H1 (cell line): ENCODE data around the gene ANKS1B. TPM values are rescaled to one million over a fixed set of nuclear protein-coding genes. Genes with fewer than 3 reads are reported as not detected.

ENCODE experiments used
- CTCF ChIA-PET: fragments of 300-600 bp; sonication (Branson Sonifier 250); formaldehyde crosslinking; loops from one replicate; lab custom pipeline; 2021; ENCODE audit not compliant: partially characterized antibody; lab: Charles Lee
- POLR2A ChIA-PET: fragments of 300-600 bp; sonication (Branson Sonifier 250); formaldehyde crosslinking; loops from one replicate; lab custom pipeline; 2021; ENCODE audit warnings: inconsistent platforms; ENCODE audit not compliant: partially characterized antibody; lab: Charles Lee
- DNase-seq, 2 experiments: peaks; one replicate each; pipeline versions ENCODE4 v3.0.0 to v3.0.0-alpha.2; 2010 to 2022; ENCODE audit warnings: low spot score in 2 of 2, low read depth in 1 of 2, mixed read lengths in 1 of 2
- FAIRE-seq: peaks from 2 replicates; lab custom pipeline; 2011; peaks lifted over from hg19 to GRCh38; lab: Jason Lieb, UNC
- H2AFZ ChIP-seq: 2 replicates; pipeline ENCODE4 v1.8.1; 2012; ENCODE audit warnings: low read length, inconsistent platforms
- H2AK5ac ChIP-seq: 2 replicates; pipeline ENCODE4 v1.6.1; 2013; ENCODE audit warnings: low read depth, low read length
- H2BK120ac ChIP-seq: replicated peaks from 2 replicates; pipeline ENCODE3; 2013; ENCODE audit warnings: low read depth, low read length, inconsistent platforms
- H2BK12ac ChIP-seq: 2 replicates; pipeline ENCODE4 v1.6.1; 2013; ENCODE audit warnings: low read depth, low read length
- H2BK15ac ChIP-seq: 2 replicates; pipeline ENCODE4 v1.6.1; 2013; ENCODE audit warnings: low read length
- H2BK20ac ChIP-seq: 2 replicates; pipeline ENCODE4 v1.6.1; 2013; ENCODE audit warnings: low read length
- H2BK5ac ChIP-seq: 2 replicates; pipeline ENCODE4 v1.6.1; 2013; ENCODE audit warnings: low read depth, low read length
- H3K14ac ChIP-seq: 2 replicates; pipeline ENCODE4 v1.6.1; 2013; ENCODE audit warnings: inconsistent platforms; ENCODE audit not compliant: insufficient read length
- H3K18ac ChIP-seq: 2 replicates; pipeline ENCODE4 v1.6.1; 2013; ENCODE audit warnings: low read length; ENCODE audit errors: extremely low read depth
- H3K23ac ChIP-seq: 2 replicates; pipeline ENCODE4 v1.6.1; 2013; ENCODE audit warnings: inconsistent platforms; ENCODE audit not compliant: insufficient read length
- H3K23me2 ChIP-seq: 2 replicates; pipeline ENCODE4 v1.6.1; 2013; ENCODE audit warnings: low read depth, low read length
- H3K27ac ChIP-seq: 2 replicates; pipeline ENCODE4 v1.6.1; 2011; ENCODE audit warnings: low read depth, low read length, inconsistent platforms
- H3K27me3 ChIP-seq, 4 experiments: replicated peaks in 1 of 4; 1 replicate in 1 of 4; 2 replicates in 3 of 4; pipeline versions ENCODE4 v1.6.1 to v1.8.1; 2011 to 2013; ENCODE audit warnings: low read length in 3 of 4, mild to moderate bottlenecking in 3 of 4, inconsistent platforms in 2 of 4, mixed read lengths in 2 of 4, moderate library complexity in 1 of 4; ENCODE audit not compliant: control insufficient read depth in 3 of 4, insufficient read depth in 3 of 4; ENCODE audit errors: extremely low read depth in 1 of 4
- H3K36me3 ChIP-seq, 4 experiments: 2 replicates each; pipeline versions ENCODE4 v1.6.1 to v1.8.1; 2011 to 2013; ENCODE audit warnings: mild to moderate bottlenecking in 4 of 4, low read length in 3 of 4, moderate library complexity in 2 of 4, control low read depth in 1 of 4, inconsistent platforms in 1 of 4; ENCODE audit not compliant: insufficient read depth in 4 of 4, control insufficient read depth in 2 of 4
- H3K4ac ChIP-seq: replicated peaks from 2 replicates; pipeline ENCODE3; 2013; ENCODE audit warnings: low read length, low read depth, mixed read lengths, inconsistent platforms; ENCODE audit not compliant: insufficient read length
- H3K4me1 ChIP-seq, 4 experiments: replicated peaks in 1 of 4; 1 replicate in 1 of 4; 2 replicates in 3 of 4; pipeline versions ENCODE4 v1.6.1 to v1.8.1; 2011 to 2013; ENCODE audit warnings: low read length in 3 of 4, inconsistent platforms in 2 of 4, mixed read lengths in 1 of 4; ENCODE audit not compliant: insufficient read depth in 4 of 4, control insufficient read depth in 3 of 4
- H3K4me2 ChIP-seq, 2 experiments: 2 replicates each; pipeline versions ENCODE4 v1.6.1 to v1.8.1; 2011 to 2013; ENCODE audit warnings: low read depth in 2 of 2, low read length in 2 of 2, control low read depth in 1 of 2, inconsistent platforms in 1 of 2, mild to moderate bottlenecking in 1 of 2; ENCODE audit not compliant: insufficient read depth in 1 of 2
- H3K4me3 ChIP-seq, 4 experiments: fragments of 200-600, 300-600 bp in 1 of 4; sonication (generic), shearing (Covaris generic), sonication (Bioruptor Twin) in 1 of 4; 2 replicates each; pipeline versions ENCODE4 v1.5.1 to v1.8.1; 2011 to 2016; ENCODE audit warnings: low read length in 4 of 4, low read depth in 3 of 4, control low read depth in 2 of 4, inconsistent platforms in 2 of 4, mild to moderate bottlenecking in 2 of 4, mixed read lengths in 1 of 4, moderate library complexity in 1 of 4; ENCODE audit not compliant: insufficient read depth in 2 of 4; ENCODE audit errors: extremely low read depth in 1 of 4
- H3K56ac ChIP-seq: replicated peaks from 2 replicates; pipeline ENCODE3; 2013; ENCODE audit warnings: low read depth, mild to moderate bottlenecking, mixed read lengths, low read length, inconsistent platforms; ENCODE audit not compliant: insufficient read length
- H3K79me1 ChIP-seq: 2 replicates; pipeline ENCODE4 v1.6.1; 2013; ENCODE audit warnings: low read depth, low read length, control low read depth
- H3K79me2 ChIP-seq, 2 experiments: 2 replicates each; pipeline versions ENCODE4 v1.6.1 to v1.8.1; 2012 to 2013; ENCODE audit warnings: low read length in 2 of 2, mild to moderate bottlenecking in 2 of 2, inconsistent platforms in 1 of 2; ENCODE audit not compliant: insufficient read depth in 2 of 2, control insufficient read depth in 1 of 2
- H3K9ac ChIP-seq, 4 experiments: replicated peaks in 1 of 4; 1 replicate in 1 of 4; 2 replicates in 3 of 4; pipeline versions ENCODE4 v1.6.1 to v1.8.1; 2011 to 2013; ENCODE audit warnings: low read depth in 3 of 4, low read length in 3 of 4, control low read depth in 2 of 4, mild to moderate bottlenecking in 2 of 4, moderate library complexity in 2 of 4, inconsistent platforms in 1 of 4; ENCODE audit errors: extremely low read depth in 1 of 4
- H3K9me3 ChIP-seq, 2 experiments: 2 replicates each; pipeline versions ENCODE4 v1.6.1 to v1.8.1; 2012 to 2013; ENCODE audit warnings: mild to moderate bottlenecking in 2 of 2, moderate library complexity in 2 of 2, control low read depth in 1 of 2, inconsistent platforms in 1 of 2, low read depth in 1 of 2, low read length in 1 of 2, mixed read lengths in 1 of 2; ENCODE audit not compliant: insufficient read depth in 2 of 2
- H4K20me1 ChIP-seq, 2 experiments: replicated peaks in 1 of 2; 2 replicates each; pipeline versions ENCODE3 to v1.8.1; 2011 to 2013; ENCODE audit warnings: inconsistent platforms in 2 of 2, low read length in 2 of 2, mild to moderate bottlenecking in 1 of 2; ENCODE audit not compliant: insufficient read depth in 2 of 2, control insufficient read depth in 1 of 2
- H4K5ac ChIP-seq: 2 replicates; pipeline ENCODE4 v1.6.1; 2013; ENCODE audit warnings: low read length, low read depth, mixed read lengths, inconsistent platforms; ENCODE audit not compliant: insufficient read length
- H4K8ac ChIP-seq: 2 replicates; pipeline ENCODE4 v1.8.0; 2013; ENCODE audit warnings: mild to moderate bottlenecking, moderate library complexity, low read length, inconsistent platforms; ENCODE audit not compliant: insufficient read depth; ENCODE audit errors: extremely low read depth
- H4K91ac ChIP-seq: replicated peaks from 2 replicates; pipeline ENCODE3; 2013; ENCODE audit warnings: low read length, mixed read lengths, inconsistent platforms; ENCODE audit not compliant: insufficient read length
- ASH2L ChIP-seq: fragments of 200-600, 300-600 bp; sonication (generic); IDR thresholded peaks from one replicate; pipeline ENCODE4 v1.7.1; 2017; ENCODE audit warnings: low read length
- CEBPB ChIP-seq: IDR thresholded peaks from 2 replicates; pipeline ENCODE4 v1.6.1; 2012; ENCODE audit warnings: low read depth, low read length
- CTCF ChIP-seq, 3 experiments: IDR thresholded peaks; 1 replicate in 2 of 3; 2 replicates in 1 of 3; pipeline versions ENCODE4 v1.5.1 to v1.6.1; 2011; ENCODE audit warnings: low read length in 3 of 3, mild to moderate bottlenecking in 3 of 3, inconsistent platforms in 2 of 3, low read depth in 1 of 3, moderate library complexity in 1 of 3; ENCODE audit not compliant: insufficient read depth in 1 of 3; ENCODE audit errors: control extremely low read depth in 1 of 3
- EP300 ChIP-seq, 2 experiments: IDR thresholded peaks; 1 replicate in 1 of 2; 2 replicates in 1 of 2; pipeline ENCODE4 v1.6.1; 2011 to 2012; ENCODE audit warnings: low read depth in 2 of 2, low read length in 2 of 2, mild to moderate bottlenecking in 2 of 2, borderline replicate concordance in 1 of 2, inconsistent platforms in 1 of 2, moderate library complexity in 1 of 2
- GTF2F1 ChIP-seq: IDR thresholded peaks from 2 replicates; pipeline ENCODE4 v1.6.1; 2012; ENCODE audit warnings: low read depth, low read length, improper control_type of control experiment, borderline replicate concordance
- JUN ChIP-seq: IDR thresholded peaks from 2 replicates; pipeline ENCODE4 v1.6.1; 2011; ENCODE audit warnings: low read depth, mild to moderate bottlenecking, improper control_type of control experiment, low read length
- POLR2A ChIP-seq, 2 experiments: IDR thresholded peaks; 1 replicate in 1 of 2; 2 replicates in 1 of 2; pipeline ENCODE4 v1.6.1; 2011; ENCODE audit warnings: low read depth in 2 of 2, low read length in 2 of 2, mild to moderate bottlenecking in 2 of 2; ENCODE audit errors: control extremely low read depth in 1 of 2
- RNF2 ChIP-seq: fragments of 200-900, 300-1000 bp; sonication (generic); IDR thresholded peaks from 2 replicates; pipeline ENCODE4 v1.7.1; 2016; ENCODE audit warnings: borderline replicate concordance, low read depth, mild to moderate bottlenecking, antibody characterized with exemption, low read length; ENCODE audit not compliant: poor library complexity, severe bottlenecking; ENCODE audit errors: missing control alignments
- TAF1 ChIP-seq: IDR thresholded peaks from 2 replicates; pipeline ENCODE4 v1.6.1; 2011; ENCODE audit warnings: mild to moderate bottlenecking, low read depth, low read length
- WGBS, 2 experiments: shearing (Covaris generic) in 1 of 2; methylation state at CpG; one replicate each; pipeline versions ENCODE4 v1.1.6 to v1.1.7; 2013 to 2015; ENCODE audit warnings: low lambda C conversion rate in 2 of 2, mixed read lengths in 2 of 2, inconsistent platforms in 1 of 2, low coverage in 1 of 2, missing lambda C conversion rate in 1 of 2; ENCODE audit not compliant: insufficient replicate concordance in 2 of 2, insufficient coverage in 1 of 2, insufficient read length in 1 of 2; ENCODE audit errors: extremely low coverage in 1 of 2, missing lambda C conversion rate in 1 of 2; 5-methylcytosine and 5-hydroxymethylcytosine counted together
- polyA plus RNA-seq, 7 experiments: library from polyadenylated mRNA; depleted of rRNA in 3 of 7; stranded (reverse) in 5 of 7; unstranded in 2 of 7; fragments of >200 nt in 5 of 7; fragments of 200-250 nt in 2 of 7; gene quantifications; 1 replicate in 5 of 7; 2 replicates in 1 of 7; 4 replicates in 1 of 7; pipeline versions ENCODE4 v1.2.1 to v1.2.3, GENCODE V29; 2011 to 2013; ENCODE audit warnings: missing spikeins in 2 of 7, mixed read lengths in 2 of 7
- total RNA-seq: library from RNA; stranded (reverse); fragmentation: NEBNext Ultra II Directional; extraction: Animal tissue kit (Norgen Biotek cat#: 25700); gene quantifications from 2 replicates; pipeline ENCODE4 v1.2.1, GENCODE V29; 2021

The ANKS1B gene
- total and polyA plus RNA-seq, 2 of the 8 experiments (the other 6 are each of a cell fraction or from before 2014, with no cell fraction given), result 2.7 to 6.1 TPM

GRCh38 chr12:99704036-99704435 is 280.7 kb downstream of the ANKS1B start:
- Histone ChIP-seq H3K79me2 (no peaks in the 10 kb centered on the region), H4K91ac (no peak overlapping the region), H2BK20ac (no peak overlapping the region), H2BK12ac (no peak overlapping the region), H3K27me3 (no peaks in the 10 kb centered on the region), H3K27ac (no peak overlapping the region), H3K4ac (no peak overlapping the region), H2BK5ac (no peak overlapping the region), H3K79me1 (no peaks in the 10 kb centered on the region), H2AK5ac (no peak overlapping the region), H3K56ac (no peak overlapping the region), H3K4me2 (no peak overlapping the region), H2BK120ac (no peak overlapping the region), H3K23ac (no peak overlapping the region), H3K23me2 (no peaks in the 10 kb centered on the region), H4K5ac (no peak overlapping the region), H3K4me1 (no peaks in the 10 kb centered on the region), H3K9me3 (no peaks in the 10 kb centered on the region), H4K20me1 (no peaks in the 10 kb centered on the region), H3K18ac (no peak overlapping the region), H3K9ac (no peak overlapping the region), H2AFZ (no peak overlapping the region), H2BK15ac (no peak overlapping the region), H3K36me3 (no peaks in the 10 kb centered on the region), H3K14ac (no peak overlapping the region), H4K8ac (no peak overlapping the region), H3K4me3 (no peak overlapping the region)
- DNase-seq, result no peak
- 85% methylated on average over 1 of the region's 1 CpG; no CpG with 5 or more reads in 1 of the 2 experiments for WGBS, 2 experiments
- POLR2A ChIA-PET, result no interaction called here
- CTCF ChIA-PET, result no interaction called here
- no peak for FAIRE-seq
- no peak for TF ChIP-seq CTCF (IDR thresholded peaks at IDR 0.05; ENCODE audit: control extremely low read depth in 1 of 3, insufficient read depth in 1 of 3, low read depth in 1 of 3, low read length in 3 of 3)
- TF ChIP-seq TAF1, result no peak
- TF ChIP-seq CEBPB, result no peak
- TF ChIP-seq EP300 (IDR thresholded peaks at IDR 0.05; ENCODE audit: borderline replicate concordance in 1 of 2, low read depth in 2 of 2, low read length in 2 of 2), result no peak
- TF ChIP-seq GTF2F1, result no peak
- no peak for TF ChIP-seq JUN
- TF ChIP-seq POLR2A (IDR thresholded peaks at IDR 0.05; ENCODE audit: control extremely low read depth in 1 of 2, low read depth in 2 of 2, low read length in 2 of 2), result no peak
- TF ChIP-seq ASH2L, result no peak
- TF ChIP-seq RNF2, result no peak
